GM23338 (cell line): Measurements from ENCODE around the gene FBRS. TPM values are rescaled to one million over a fixed set of nuclear protein-coding genes. Genes with fewer than 3 reads are reported as not detected.
A peak's percentile ranks its signal among the peaks of the same experiment; 100 is the strongest.

Source experiments
- ATAC-seq: fragments of 200-7000 bp; cut with Tn5 transposase; 3 replicates; pipeline ENCODE4 v1.9.1; 2020
- DNase-seq: peaks from one replicate; pipeline ENCODE4 v3.0.0-alpha.2; 2015; ENCODE audit warnings: low spot score
- H2AFZ ChIP-seq: fragments of 200-600 bp; sonication (generic); 2 replicates; pipeline ENCODE4 v1.8.0; 2016; ENCODE audit warnings: antibody characterized with exemption, mild to moderate bottlenecking, moderate library complexity
- H3F3A ChIP-seq: fragments of 200-600 bp; sonication (generic); replicated peaks from 2 replicates; pipeline ENCODE4 v1.8.0; 2017; ENCODE audit warnings: antibody characterized with exemption, mixed run types, low read depth
- H3K27ac ChIP-seq: fragments of 200-600 bp; sonication (generic); 2 replicates; pipeline ENCODE4 v1.6.1; 2016; ENCODE audit warnings: low read depth
- H3K27me3 ChIP-seq: fragments of 200-600 bp; sonication (generic); 2 replicates; pipeline ENCODE4 v1.8.0; 2016; ENCODE audit warnings: mild to moderate bottlenecking, mixed run types, moderate library complexity; ENCODE audit not compliant: insufficient read depth
- H3K36me3 ChIP-seq: fragments of 200-600 bp; sonication (generic); 2 replicates; pipeline ENCODE4 v1.8.0; 2016; ENCODE audit warnings: mild to moderate bottlenecking; ENCODE audit not compliant: insufficient read depth
- H3K4me1 ChIP-seq: fragments of 200-600 bp; sonication (generic); 2 replicates; pipeline ENCODE4 v1.8.0; 2016; ENCODE audit warnings: mild to moderate bottlenecking, moderate library complexity; ENCODE audit not compliant: insufficient read depth
- H3K4me2 ChIP-seq: fragments of 200-600 bp; sonication (generic); 2 replicates; pipeline ENCODE4 v1.7.1; 2017; ENCODE audit warnings: mixed run types
- H3K4me3 ChIP-seq: fragments of 200-600 bp; sonication (generic); 2 replicates; pipeline ENCODE4 v1.6.1; 2016; ENCODE audit warnings: mixed run types
- H3K79me2 ChIP-seq: fragments of 200-600 bp; sonication (generic); replicated peaks from 2 replicates; pipeline ENCODE4 v1.8.0; 2017; ENCODE audit warnings: mild to moderate bottlenecking; ENCODE audit not compliant: insufficient read depth
- H3K9me2 ChIP-seq: fragments of 200-600 bp; sonication (generic); 2 replicates; pipeline ENCODE4 v1.8.0; 2017; ENCODE audit not compliant: insufficient read depth
- H4K20me1 ChIP-seq: fragments of 200-600 bp; sonication (generic); replicated peaks from 2 replicates; pipeline ENCODE4 v1.8.0; 2017; ENCODE audit warnings: mild to moderate bottlenecking; ENCODE audit not compliant: insufficient read depth
- H3K27ac Mint-ChIP-seq: 2 replicates; pipeline ENCODE4 v1.8.0; 2020; ENCODE audit warnings: inconsistent platforms, mild to moderate bottlenecking, moderate library complexity, mixed read lengths
- H3K27me3 Mint-ChIP-seq: 3 replicates; pipeline ENCODE4 v1.8.0; 2022; ENCODE audit warnings: low read depth, mild to moderate bottlenecking, moderate library complexity, mixed read lengths, inconsistent platforms; ENCODE audit not compliant: insufficient read depth, poor library complexity
- H3K36me3 Mint-ChIP-seq: 3 replicates; pipeline ENCODE4 v1.8.0; 2021; ENCODE audit warnings: low read depth, mild to moderate bottlenecking, inconsistent platforms, moderate library complexity, mixed read lengths
- H3K4me1 Mint-ChIP-seq: 3 replicates; pipeline ENCODE4 v1.8.0; 2020; ENCODE audit warnings: mild to moderate bottlenecking, inconsistent platforms, mixed read lengths
- H3K4me3 Mint-ChIP-seq: 3 replicates; pipeline ENCODE4 v1.8.0; 2021; ENCODE audit warnings: moderate library complexity, mild to moderate bottlenecking, inconsistent platforms, mixed read lengths
- H3K9me3 Mint-ChIP-seq: 3 replicates; pipeline ENCODE4 v1.8.0; 2020; ENCODE audit warnings: moderate library complexity, mild to moderate bottlenecking, inconsistent platforms, mixed read lengths
- CREB1 ChIP-seq: fragments of 250-450 bp; sonication (Bioruptor Pico); IDR thresholded peaks from 2 replicates; pipeline ENCODE4 v1.5.0; 2020; ENCODE audit warnings: low read depth, mild to moderate bottlenecking, moderate library complexity
- CTCF ChIP-seq, 2 experiments: fragments of 200-600 bp in 1 of 2; sonication (generic) in 1 of 2; conservative IDR thresholded peaks; 2 replicates each; pipeline versions ENCODE4 v1.5.1 to v1.6.1; 2016 to 2017; ENCODE audit warnings: antibody characterized with exemption in 2 of 2, low read depth in 2 of 2, mild to moderate bottlenecking in 2 of 2, moderate library complexity in 1 of 2
- EZH2 ChIP-seq: fragments of 200-600 bp; sonication (generic); IDR thresholded peaks from one replicate; pipeline ENCODE4 v1.8.0; 2017; ENCODE audit warnings: antibody characterized with exemption, mild to moderate bottlenecking, low read depth; ENCODE audit not compliant: unreplicated experiment
- JUNB ChIP-seq: IDR thresholded peaks from one replicate; pipeline ENCODE4 v1.6.1; 2016; ENCODE audit warnings: antibody characterized with exemption; ENCODE audit not compliant: unreplicated experiment
- NANOG ChIP-seq: IDR thresholded peaks from 2 replicates; pipeline ENCODE4 v1.6.1; 2016; ENCODE audit warnings: antibody characterized with exemption, borderline replicate concordance
- POLR2AphosphoS5 ChIP-seq: IDR thresholded peaks from 2 replicates; pipeline ENCODE4 v1.6.1; 2016; ENCODE audit warnings: antibody characterized with exemption, low read depth
- REST ChIP-seq: IDR thresholded peaks from one replicate; pipeline ENCODE4 v1.6.1; 2018; ENCODE audit warnings: antibody characterized with exemption; ENCODE audit not compliant: unreplicated experiment
- STAT1 ChIP-seq: IDR thresholded peaks from one replicate; pipeline ENCODE4 v1.6.1; 2016; ENCODE audit warnings: antibody characterized with exemption; ENCODE audit not compliant: unreplicated experiment
- ZNF331 ChIP-seq: fragments of 250-450 bp; sonication (Bioruptor Pico); IDR thresholded peaks from 2 replicates; pipeline ENCODE4 v1.5.0; 2020; ENCODE audit warnings: low read depth, mild to moderate bottlenecking, moderate library complexity
- ZNF462 ChIP-seq: fragments of 250-450 bp; sonication (Bioruptor Pico); IDR thresholded peaks from 2 replicates; pipeline ENCODE4 v1.5.0; 2020; ENCODE audit warnings: mild to moderate bottlenecking, moderate library complexity
- polyA plus RNA-seq: library from polyadenylated mRNA; unstranded; fragments of >200 nt; fragmentation: Nextera tagmentation; extraction: Ambion mirVana; gene quantifications from 2 replicates; pipeline ENCODE4 v1.2.1, GENCODE V29; 2016
- total RNA-seq: library from RNA; depleted of rRNA; stranded (reverse); fragments of >200 nt; shearing (Covaris generic); gene quantifications from 2 replicates; pipeline ENCODE4 v1.2.3, GENCODE V29; 2014

FBRS gene
- total and polyA plus RNA-seq, 2 experiments from 2014 or later = 2.3 to 7.2 TPM

- no peak for TF ChIP-seq REST
- TF ChIP-seq ZNF331 = no peak
- no peak for TF ChIP-seq CTCF (conservative IDR thresholded peaks at IDR 0.05; ENCODE audit: low read depth in 2 of 2)
- TF ChIP-seq STAT1 = no peak
- TF ChIP-seq POLR2AphosphoS5 = no peak
Observed at GRCh38 chr16:30700491-30700890, 42.3 kb downstream of the FBRS start (continued).

GRCh38 chr16:30700971-30701370, 42.7 kb downstream of the FBRS start:
- peak overlapping the region; percentile 28; the same call in 1 of the 3 replicates for H3K4me3 Mint-ChIP-seq
- Histone ChIP-seq H3K27ac (no peak overlapping the region), H3K36me3 (peaks cover 53% of the 10 kb centered on the region), H3K4me2 (no peak overlapping the region), H3K4me3 (no peak overlapping the region), H3K4me1 (peaks cover 14% of the 10 kb centered on the region), H3K9me2 (no peaks in the 10 kb centered on the region), H3K79me2 (peaks cover 32% of the 10 kb centered on the region), H3F3A (peaks cover 21% of the 10 kb centered on the region), H4K20me1 (peaks cover 32% of the 10 kb centered on the region), H2AFZ (no peak overlapping the region), H3K27me3 (peaks cover 18% of the 10 kb centered on the region)
- DNase-seq (no peak), ATAC-seq (no peak)
- peaks cover 28% of the 10 kb centered on the region for H3K27me3 Mint-ChIP-seq
- H3K27ac Mint-ChIP-seq = no peak overlapping the region
- peaks cover 19% of the 10 kb centered on the region for H3K4me1 Mint-ChIP-seq
- H3K9me3 Mint-ChIP-seq = no peaks in the 10 kb centered on the region; the same call in 1 of the 3 replicates
- H3K36me3 Mint-ChIP-seq = peaks cover 61% of the 10 kb centered on the region
- TF ChIP-seq ZNF462 (CRISPR knock-in tag) = no peak
- TF ChIP-seq REST = no peak
- TF ChIP-seq JUNB = no peak
- TF ChIP-seq STAT1 = no peak
- no peak for TF ChIP-seq ZNF331
- TF ChIP-seq POLR2AphosphoS5 = no peak
- TF ChIP-seq EZH2 = no peak
- TF ChIP-seq CREB1 (CRISPR knock-in tag) = no peak
- no peak for TF ChIP-seq NANOG
